ENCODE measurements around the gene CTSA. TPM values are rescaled to one million over a fixed set of nuclear protein-coding genes. Genes with fewer than 3 reads are reported as not detected.

CTSA gene
- total and polyA plus RNA-seq, 9 of the 15 experiments (the other 6 are each of a cell fraction or from before 2014, with no cell fraction given), result 8.8 to 61.7 (median 28.3) TPM

DNA sequence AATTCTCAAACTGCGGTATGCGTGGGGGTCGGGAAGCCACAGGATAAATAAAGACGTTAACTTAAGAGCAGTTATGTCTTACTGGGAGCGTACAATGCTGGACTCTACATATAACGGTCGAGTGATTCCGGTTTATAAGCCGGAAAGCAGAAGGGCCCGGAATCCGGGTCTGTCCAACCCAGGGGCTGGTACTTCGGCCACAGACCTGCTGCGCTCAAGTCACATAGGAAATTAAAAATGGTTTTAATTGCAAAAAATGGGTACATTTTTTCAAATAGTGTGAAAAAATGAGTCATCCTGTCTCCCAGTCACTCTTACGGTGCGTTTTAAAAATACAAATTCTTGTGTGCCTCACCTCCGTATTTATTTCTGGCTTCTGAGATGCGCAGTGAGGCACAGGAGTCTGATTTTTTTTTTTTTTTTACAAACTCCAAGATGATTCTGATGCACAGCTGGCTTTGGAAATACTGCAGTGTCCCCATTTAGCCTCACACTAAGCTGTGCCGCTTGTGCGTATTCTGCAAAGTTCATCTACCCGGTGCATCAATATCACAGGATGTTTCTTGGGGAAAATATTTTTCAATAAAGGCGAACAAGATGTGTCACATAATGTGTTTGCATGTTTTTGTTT lies 44.4 kb downstream of the CTSA start (continued):
- TF ChIP-seq, protein P1, sequence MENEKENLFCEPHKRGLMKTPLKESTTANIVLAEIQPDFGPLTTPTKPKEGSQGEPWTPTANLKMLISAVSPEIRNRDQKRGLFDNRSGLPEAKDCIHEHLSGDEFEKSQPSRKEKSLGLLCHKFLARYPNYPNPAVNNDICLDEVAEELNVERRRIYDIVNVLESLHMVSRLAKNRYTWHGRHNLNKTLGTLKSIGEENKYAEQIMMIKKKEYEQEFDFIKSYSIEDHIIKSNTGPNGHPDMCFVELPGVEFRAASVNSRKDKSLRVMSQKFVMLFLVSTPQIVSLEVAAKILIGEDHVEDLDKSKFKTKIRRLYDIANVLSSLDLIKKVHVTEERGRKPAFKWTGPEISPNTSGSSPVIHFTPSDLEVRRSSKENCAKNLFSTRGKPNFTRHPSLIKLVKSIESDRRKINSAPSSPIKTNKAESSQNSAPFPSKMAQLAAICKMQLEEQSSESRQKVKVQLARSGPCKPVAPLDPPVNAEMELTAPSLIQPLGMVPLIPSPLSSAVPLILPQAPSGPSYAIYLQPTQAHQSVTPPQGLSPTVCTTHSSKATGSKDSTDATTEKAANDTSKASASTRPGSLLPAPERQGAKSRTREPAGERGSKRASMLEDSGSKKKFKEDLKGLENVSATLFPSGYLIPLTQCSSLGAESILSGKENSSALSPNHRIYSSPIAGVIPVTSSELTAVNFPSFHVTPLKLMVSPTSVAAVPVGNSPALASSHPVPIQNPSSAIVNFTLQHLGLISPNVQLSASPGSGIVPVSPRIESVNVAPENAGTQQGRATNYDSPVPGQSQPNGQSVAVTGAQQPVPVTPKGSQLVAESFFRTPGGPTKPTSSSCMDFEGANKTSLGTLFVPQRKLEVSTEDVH (IDR thresholded peaks at IDR 0.05; ENCODE audit: low read depth, partially characterized antibody), result peak; percentile 40
- no peak for TF ChIP-seq SRSF1 (IDR thresholded peaks at IDR 0.05; ENCODE audit: low read depth, low read length)
- TF ChIP-seq ZC3H8 (IDR thresholded peaks at IDR 0.05), result no peak
- TF ChIP-seq PCBP1 (IDR thresholded peaks at IDR 0.05; ENCODE audit: low read depth, low read length, poor library complexity, severe bottlenecking), result no peak
- TF ChIP-seq, protein P2, sequence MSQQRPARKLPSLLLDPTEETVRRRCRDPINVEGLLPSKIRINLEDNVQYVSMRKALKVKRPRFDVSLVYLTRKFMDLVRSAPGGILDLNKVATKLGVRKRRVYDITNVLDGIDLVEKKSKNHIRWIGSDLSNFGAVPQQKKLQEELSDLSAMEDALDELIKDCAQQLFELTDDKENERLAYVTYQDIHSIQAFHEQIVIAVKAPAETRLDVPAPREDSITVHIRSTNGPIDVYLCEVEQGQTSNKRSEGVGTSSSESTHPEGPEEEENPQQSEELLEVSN (IDR thresholded peaks at IDR 0.05; ENCODE audit: borderline replicate concordance in 1 of 2, extremely low read depth in 1 of 2, insufficient read depth in 1 of 2, insufficient read length in 1 of 2, low read depth in 1 of 2, low read length in 1 of 2, poor library complexity in 1 of 2, severe bottlenecking in 1 of 2), result no peak
- TF ChIP-seq BRF1 (IDR thresholded peaks at IDR 0.05; ENCODE audit: borderline replicate concordance, extremely low read depth, insufficient read length), result no peak
- no peak; the same call in 1 of the 2 replicates for TF ChIP-seq CREB1 (IDR thresholded peaks at IDR 0.05)
- no peak for TF ChIP-seq CREB1 (CRISPR knock-in tag; IDR thresholded peaks at IDR 0.05)
- no peak for TF ChIP-seq CBX1 (IDR thresholded peaks at IDR 0.05; ENCODE audit: low read depth)
- TF ChIP-seq GTF2A2 (tag; IDR thresholded peaks at IDR 0.05), result no peak
- TF ChIP-seq KLF13 (tag; IDR thresholded peaks at IDR 0.05; ENCODE audit: borderline replicate concordance, low read depth), result no peak
- TF ChIP-seq EHMT2 (IDR thresholded peaks at IDR 0.05), result no peak
- TF ChIP-seq, protein P3, sequence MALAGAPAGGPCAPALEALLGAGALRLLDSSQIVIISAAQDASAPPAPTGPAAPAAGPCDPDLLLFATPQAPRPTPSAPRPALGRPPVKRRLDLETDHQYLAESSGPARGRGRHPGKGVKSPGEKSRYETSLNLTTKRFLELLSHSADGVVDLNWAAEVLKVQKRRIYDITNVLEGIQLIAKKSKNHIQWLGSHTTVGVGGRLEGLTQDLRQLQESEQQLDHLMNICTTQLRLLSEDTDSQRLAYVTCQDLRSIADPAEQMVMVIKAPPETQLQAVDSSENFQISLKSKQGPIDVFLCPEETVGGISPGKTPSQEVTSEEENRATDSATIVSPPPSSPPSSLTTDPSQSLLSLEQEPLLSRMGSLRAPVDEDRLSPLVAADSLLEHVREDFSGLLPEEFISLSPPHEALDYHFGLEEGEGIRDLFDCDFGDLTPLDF (CRISPR knock-in tag; IDR thresholded peaks at IDR 0.05), result no peak
- TF ChIP-seq, protein P4, sequence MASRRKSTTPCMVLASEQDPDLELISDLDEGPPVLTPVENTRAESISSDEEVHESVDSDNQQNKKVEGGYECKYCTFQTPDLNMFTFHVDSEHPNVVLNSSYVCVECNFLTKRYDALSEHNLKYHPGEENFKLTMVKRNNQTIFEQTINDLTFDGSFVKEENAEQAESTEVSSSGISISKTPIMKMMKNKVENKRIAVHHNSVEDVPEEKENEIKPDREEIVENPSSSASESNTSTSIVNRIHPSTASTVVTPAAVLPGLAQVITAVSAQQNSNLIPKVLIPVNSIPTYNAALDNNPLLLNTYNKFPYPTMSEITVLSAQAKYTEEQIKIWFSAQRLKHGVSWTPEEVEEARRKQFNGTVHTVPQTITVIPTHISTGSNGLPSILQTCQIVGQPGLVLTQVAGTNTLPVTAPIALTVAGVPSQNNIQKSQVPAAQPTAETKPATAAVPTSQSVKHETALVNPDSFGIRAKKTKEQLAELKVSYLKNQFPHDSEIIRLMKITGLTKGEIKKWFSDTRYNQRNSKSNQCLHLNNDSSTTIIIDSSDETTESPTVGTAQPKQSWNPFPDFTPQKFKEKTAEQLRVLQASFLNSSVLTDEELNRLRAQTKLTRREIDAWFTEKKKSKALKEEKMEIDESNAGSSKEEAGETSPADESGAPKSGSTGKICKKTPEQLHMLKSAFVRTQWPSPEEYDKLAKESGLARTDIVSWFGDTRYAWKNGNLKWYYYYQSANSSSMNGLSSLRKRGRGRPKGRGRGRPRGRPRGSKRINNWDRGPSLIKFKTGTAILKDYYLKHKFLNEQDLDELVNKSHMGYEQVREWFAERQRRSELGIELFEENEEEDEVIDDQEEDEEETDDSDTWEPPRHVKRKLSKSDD (conservative IDR thresholded peaks at IDR 0.05; ENCODE audit: low read length), result no peak
- no peak for TF ChIP-seq BCL6 (CRISPR knock-in tag; IDR thresholded peaks at IDR 0.05)
- no peak for TF ChIP-seq ZNF830 (CRISPR knock-in tag; IDR thresholded peaks at IDR 0.05)
- no peak for TF ChIP-seq ZNF780A (CRISPR knock-in tag; IDR thresholded peaks at IDR 0.05)

Data from K562 (cell line).